HG03571 (cell line): ENCODE data around the gene ANXA5.

ENCODE experiments used
- ATAC-seq: cut with Tn5 transposase; IDR thresholded peaks from one replicate; pipeline ENCODE4 v1.9.1; 2021; ENCODE audit not compliant: unreplicated experiment

ANXA5 gene

DNA sequence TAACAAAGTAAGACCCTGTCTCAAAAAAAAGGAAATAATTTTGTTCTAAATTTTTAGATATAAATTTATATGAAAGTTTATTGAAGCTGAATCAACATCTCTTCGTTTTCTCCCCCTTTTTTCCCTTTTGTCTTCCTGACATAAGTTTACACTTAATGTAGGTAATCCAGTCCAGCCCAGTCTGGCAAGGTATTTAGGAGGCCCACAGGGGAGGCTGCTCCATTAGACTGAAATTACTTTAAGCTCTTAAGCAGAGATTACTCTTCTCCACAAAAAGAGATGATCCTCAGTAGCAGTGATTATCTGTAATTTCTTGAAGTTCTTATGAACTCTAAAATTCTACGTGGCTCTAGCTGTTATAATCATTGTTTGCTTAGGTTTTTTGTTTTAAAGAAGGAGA is 46.0 kb downstream of the ANXA5 start:
- ATAC-seq = no peak

DNA sequence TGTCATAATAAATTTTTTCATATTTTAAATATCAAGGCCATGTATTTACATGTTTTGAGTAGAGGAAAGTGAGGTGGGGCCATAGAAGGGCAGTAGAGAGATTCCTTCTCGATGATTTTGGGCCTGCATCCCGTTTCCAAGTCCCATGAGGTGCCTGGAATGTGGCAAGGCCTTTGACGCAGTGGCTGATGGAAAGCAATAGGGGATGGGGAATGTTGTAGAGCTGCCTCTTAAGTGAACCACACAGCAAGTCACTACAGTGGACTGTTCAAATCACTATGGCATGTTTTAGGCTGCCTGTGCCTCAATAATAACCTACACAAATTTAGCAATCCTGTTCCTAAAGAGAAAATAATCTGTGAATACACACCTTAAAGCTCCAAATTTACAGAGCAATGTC is 48.3 kb downstream of the ANXA5 start:
- ATAC-seq = no peak

GRCh38 chr4:121642876-121643585 is 53.7 kb downstream of the ANXA5 start:
- ATAC-seq = no peak

- no peak for ATAC-seq
Observed at GRCh38 chr4:121642292-121642691, 54.5 kb downstream of the ANXA5 start.

DNA sequence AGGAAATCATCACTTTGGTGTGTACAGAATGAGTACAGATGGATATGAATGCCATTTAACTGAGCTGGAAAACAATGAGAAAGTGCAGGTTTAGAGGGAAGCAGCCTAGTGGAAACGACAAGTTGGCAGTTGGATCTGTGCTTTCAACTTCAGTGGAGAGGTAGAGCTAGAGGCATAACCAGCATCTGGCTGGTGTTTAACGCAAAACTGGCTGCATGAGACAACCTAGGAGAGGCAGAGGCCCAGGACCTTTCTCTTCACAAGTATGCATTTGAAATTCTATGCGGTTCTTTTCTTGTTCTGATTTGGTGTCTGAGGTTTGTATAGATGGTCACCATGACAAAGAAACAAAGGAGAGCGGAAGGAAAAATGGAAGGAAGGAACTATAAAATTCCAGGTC is 63.1 kb downstream of the ANXA5 start:
- no peak for ATAC-seq

DNA sequence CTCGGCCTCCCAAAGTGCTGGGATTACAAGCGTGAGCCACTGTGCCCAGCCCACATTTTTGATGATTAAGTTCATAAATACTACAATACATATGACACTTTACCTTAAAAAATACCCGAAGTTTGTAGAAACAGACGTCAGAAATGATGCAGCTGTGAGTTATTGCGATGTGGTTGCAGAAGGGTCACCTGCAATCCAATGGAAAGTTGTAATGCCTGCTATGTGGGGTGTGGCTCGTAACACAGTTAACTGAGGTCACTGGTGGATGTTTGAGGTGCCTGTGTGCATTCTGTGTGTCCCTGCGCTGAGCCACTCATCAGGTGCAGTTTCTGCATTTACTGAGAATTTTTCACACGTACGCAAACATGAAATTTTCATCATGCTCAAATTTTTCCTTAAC is 64.1 kb downstream of the ANXA5 start:
- ATAC-seq = no peak
